Endodermal cell (in vitro differentiated cells): Measurements from ENCODE around the gene RPL39. TPM values are rescaled to one million over a fixed set of nuclear protein-coding genes. Genes with fewer than 3 reads are reported as not detected.
"Not testable (repeated sequence)": the region's sequence is repeated elsewhere in the genome, so short reads cannot be mapped to it uniquely, and the experiment has no call there.

Experiments used
- DNase-seq: peaks from one replicate; pipeline ENCODE4 v3.0.0-alpha.2; 2017
- H3K27ac ChIP-seq: 2 replicates; pipeline ENCODE4 v1.5.1; 2013; ENCODE audit warnings: mild to moderate bottlenecking, low read depth, low read length, moderate library complexity
- H3K27me3 ChIP-seq: 2 replicates; pipeline ENCODE4 v1.6.1; 2013; ENCODE audit warnings: mild to moderate bottlenecking, low read length, moderate library complexity; ENCODE audit not compliant: insufficient read depth, control insufficient read depth, poor library complexity, severe bottlenecking
- H3K36me3 ChIP-seq: 2 replicates; pipeline ENCODE4 v1.7.0; 2013; ENCODE audit warnings: mild to moderate bottlenecking, low read length, moderate library complexity; ENCODE audit not compliant: control insufficient read depth, insufficient read depth
- H3K4me1 ChIP-seq: one replicate; pipeline ENCODE4 v1.7.0; 2013; ENCODE audit warnings: low read length; ENCODE audit not compliant: control insufficient read depth, insufficient read depth
- H3K4me3 ChIP-seq: 2 replicates; pipeline ENCODE4 v1.5.1; 2013; ENCODE audit warnings: mild to moderate bottlenecking, low read length, moderate library complexity
- H3K9ac ChIP-seq: 2 replicates; pipeline ENCODE4 v1.6.1; 2013; ENCODE audit warnings: mild to moderate bottlenecking, low read length, moderate library complexity; ENCODE audit not compliant: poor library complexity, severe bottlenecking; ENCODE audit errors: extremely low read depth
- H3K9me3 ChIP-seq: 2 replicates; pipeline ENCODE4 v1.6.1; 2013; ENCODE audit warnings: mild to moderate bottlenecking, low read length, moderate library complexity; ENCODE audit not compliant: control insufficient read depth
- H3K27ac Mint-ChIP-seq: 2 replicates; pipeline ENCODE4 v1.8.0; 2020; ENCODE audit warnings: mixed read lengths
- H3K27me3 Mint-ChIP-seq: 2 replicates; pipeline ENCODE4 v1.8.0; 2021; ENCODE audit warnings: mild to moderate bottlenecking, mixed read lengths; ENCODE audit not compliant: insufficient read depth
- H3K36me3 Mint-ChIP-seq: 2 replicates; pipeline ENCODE4 v1.8.0; 2020; ENCODE audit warnings: low read depth, mixed read lengths
- H3K4me1 Mint-ChIP-seq: 2 replicates; pipeline ENCODE4 v1.8.0; 2020; ENCODE audit warnings: mixed read lengths
- H3K4me3 Mint-ChIP-seq: 2 replicates; pipeline ENCODE4 v1.8.0; 2020; ENCODE audit warnings: mild to moderate bottlenecking, moderate library complexity, mixed read lengths
- H3K9me3 Mint-ChIP-seq: 2 replicates; pipeline ENCODE4 v1.8.0; 2020; ENCODE audit warnings: mild to moderate bottlenecking, mixed read lengths
- CTCF ChIP-seq: fragments of 200-600 bp; sonication (generic); conservative IDR thresholded peaks from 2 replicates; pipeline ENCODE4 v1.5.0; 2021; ENCODE audit warnings: antibody characterized with exemption, mild to moderate bottlenecking
- WGBS, 2 experiments: methylation state at CpG; one replicate each; pipeline versions ENCODE4 v1.1.5 to v1.1.7; 2013; ENCODE audit warnings: missing lambda C conversion rate in 2 of 2, mixed read lengths in 1 of 2; ENCODE audit not compliant: insufficient coverage in 1 of 2, insufficient read length in 1 of 2; 5-methylcytosine and 5-hydroxymethylcytosine counted together
- total RNA-seq, 2 donors: library from RNA; stranded (reverse); fragmentation: NEBNext Ultra II Directional in 1 of 2; extraction: Animal tissue kit (Norgen Biotek cat#: 25700) in 1 of 2; gene quantifications; 2 replicates in 1 of 2; 3 replicates in 1 of 2; pipeline ENCODE4 v1.2.1, GENCODE V29; 2021

RPL39 gene
- total RNA-seq, 2 donors from 2014 or later: 1,848 to 1,992 TPM

GRCh38 chrX:119826399-119826959, 35.0 kb upstream of the RPL39 start:
- Histone ChIP-seq H3K27ac (no peak overlapping the region), H3K36me3 (no peaks in the 10 kb centered on the region), H3K4me3 (no peak overlapping the region), H3K4me1 (no peaks in the 10 kb centered on the region), H3K9me3 (no peaks in the 10 kb centered on the region), H3K9ac (no peak overlapping the region), H3K27me3 (no peaks in the 10 kb centered on the region)
- no peak for TF ChIP-seq CTCF
- Mint-ChIP-seq H3K4me1 (no peaks in the 10 kb centered on the region), H3K4me3 (no peak overlapping the region), H3K36me3 (peaks cover 17% of the 10 kb centered on the region), H3K27ac (no peak overlapping the region), H3K9me3 (peaks cover 54% of the 10 kb centered on the region), H3K27me3 (no peaks in the 10 kb centered on the region)
- DNase-seq: no peak
- 92 to 100% methylated on average over 1 to 7 of the region's 7 CpGs for WGBS, 2 experiments

GRCh38 chrX:119824221-119824620, 32.8 kb upstream of the RPL39 start:
- WGBS, 2 experiments: 79% methylated on average over 2 of the region's 5 CpGs; no CpG with 5 or more reads in 1 of the 2 experiments
- H3K4me1 ChIP-seq, H3K27ac Mint-ChIP-seq, H3K9ac ChIP-seq, H3K4me3 ChIP-seq, H3K36me3 ChIP-seq, H3K27me3 Mint-ChIP-seq, H3K36me3 Mint-ChIP-seq, H3K27ac ChIP-seq, H3K27me3 ChIP-seq, H3K4me1 Mint-ChIP-seq, H3K9me3 ChIP-seq, DNase-seq, H3K4me3 Mint-ChIP-seq: not testable (repeated sequence)
- peaks cover 42% of the 10 kb centered on the region for H3K9me3 Mint-ChIP-seq

GRCh38 chrX:119821703-119822102, 30.3 kb upstream of the RPL39 start:
- not testable (repeated sequence) for H3K4me1 Mint-ChIP-seq, H3K27me3 Mint-ChIP-seq, H3K9ac ChIP-seq, H3K4me3 Mint-ChIP-seq, H3K4me1 ChIP-seq, H3K36me3 Mint-ChIP-seq, H3K9me3 ChIP-seq, DNase-seq, H3K27me3 ChIP-seq, H3K4me3 ChIP-seq, H3K27ac Mint-ChIP-seq, H3K36me3 ChIP-seq, H3K27ac ChIP-seq
- WGBS, 2 experiments: 94% methylated on average over 2 of the region's 3 CpGs; no CpG with 5 or more reads in 1 of the 2 experiments
- peaks cover 54% of the 10 kb centered on the region for H3K9me3 Mint-ChIP-seq

GRCh38 chrX:119817130-119817690, 25.8 kb upstream of the RPL39 start:
- Histone ChIP-seq H3K9ac (no peak overlapping the region), H3K27ac (no peak overlapping the region), H3K4me1 (no peaks in the 10 kb centered on the region), H3K9me3 (no peaks in the 10 kb centered on the region), H3K27me3 (no peaks in the 10 kb centered on the region), H3K4me3 (no peak overlapping the region), H3K36me3 (no peaks in the 10 kb centered on the region)
- Mint-ChIP-seq H3K36me3 (peaks cover 3% of the 10 kb centered on the region), H3K27ac (no peak overlapping the region), H3K4me1 (no peaks in the 10 kb centered on the region), H3K4me3 (no peak overlapping the region), H3K9me3 (peaks cover 70% of the 10 kb centered on the region), H3K27me3 (no peaks in the 10 kb centered on the region)
- 75% methylated on average over 6 of the region's 6 CpGs; no CpG with 5 or more reads in 1 of the 2 experiments for WGBS, 2 experiments
- DNase-seq: no peak
- TF ChIP-seq CTCF: no peak
